Muscle of leg (tissue), 11 donors: ENCODE measurements around the gene COLEC12. TPM values are rescaled to one million over a fixed set of nuclear protein-coding genes. Genes with fewer than 3 reads are reported as not detected.
A peak's percentile ranks its signal among the peaks of the same experiment; 100 is the strongest.

ENCODE experiments used
- DNase-seq: peaks from one replicate; pipeline ENCODE4 v3.0.0; 2013
- H3K27ac ChIP-seq: one replicate; pipeline ENCODE4 v1.5.1; 2013; ENCODE audit warnings: mild to moderate bottlenecking, low read length, control low read depth
- H3K27me3 ChIP-seq: one replicate; pipeline ENCODE4 v1.6.1; 2013; ENCODE audit warnings: low read length; ENCODE audit not compliant: control insufficient read depth, insufficient read depth
- H3K36me3 ChIP-seq: one replicate; pipeline ENCODE4 v1.6.1; 2013; ENCODE audit warnings: low read length; ENCODE audit not compliant: control insufficient read depth, insufficient read depth
- H3K4me1 ChIP-seq: one replicate; pipeline ENCODE4 v1.6.1; 2013; ENCODE audit warnings: low read length; ENCODE audit not compliant: control insufficient read depth, insufficient read depth
- H3K4me3 ChIP-seq: one replicate; pipeline ENCODE4 v1.5.1; 2013; ENCODE audit warnings: low read length, control low read depth
- H3K9me3 ChIP-seq: replicated peaks from 2 replicates; pipeline ENCODE4 v1.6.1; 2013; ENCODE audit warnings: low read depth, low read length; ENCODE audit not compliant: control insufficient read depth
- WGBS: methylation state at CpG from one replicate; pipeline ENCODE4 v1.1.5; 2013; ENCODE audit warnings: missing lambda C conversion rate; ENCODE audit not compliant: insufficient coverage; 5-methylcytosine and 5-hydroxymethylcytosine counted together
- polyA plus RNA-seq, 8 donors: library from polyadenylated mRNA; unstranded; fragments of 120-200 nt; gene quantifications; one replicate each; pipeline versions ENCODE4 v1.2.1 to v1.2.3, GENCODE V29; 2013; ENCODE audit warnings: inconsistent platforms in 1 of 8, low replicate concordance in 1 of 8; ENCODE audit not compliant: insufficient read length in 8 of 8, insufficient read depth in 1 of 8
- total RNA-seq: library from RNA; stranded (reverse); fragments of 120-200 nt; gene quantifications from one replicate; pipeline ENCODE4 v1.2.4, GENCODE V29; 2013

COLEC12 gene
- total and polyA plus RNA-seq, 9 donors = 41.1 to 83.6 (median 59.9) TPM

DNA sequence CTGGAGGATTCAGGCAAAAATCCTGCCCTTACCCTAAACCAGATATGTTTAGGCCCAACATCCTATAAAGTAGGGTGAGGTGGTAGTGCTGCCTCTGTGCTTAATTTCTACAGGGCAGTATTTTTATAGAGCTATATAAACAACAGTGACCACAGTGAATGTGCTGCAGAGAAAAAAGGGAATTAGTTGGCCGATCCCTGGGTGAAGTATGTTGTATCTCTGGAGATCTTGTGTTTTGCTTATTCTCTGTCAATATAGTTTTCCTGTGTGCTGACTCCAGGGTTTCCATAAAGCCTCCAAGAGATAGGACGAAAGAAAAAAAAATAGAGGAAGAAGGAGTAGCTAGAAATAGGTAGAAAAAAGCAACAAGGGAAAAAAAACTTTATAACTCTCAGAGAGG, 143.7 kb downstream of the COLEC12 start:
- Histone ChIP-seq H3K9me3 (no peaks in the 10 kb centered on the region), H3K36me3 (peaks cover 2% of the 10 kb centered on the region), H3K27ac (no peak overlapping the region), H3K4me3 (no peak overlapping the region), H3K27me3 (no peaks in the 10 kb centered on the region), H3K4me1 (peaks cover 13% of the 10 kb centered on the region)
- 71% methylated on average over 1 of the region's 2 CpGs for WGBS
- peak; percentile 76 for DNase-seq

- H3K27me3 ChIP-seq = no peaks in the 10 kb centered on the region
- H3K27ac ChIP-seq = no peak overlapping the region
- H3K4me3 ChIP-seq = no peak overlapping the region
- H3K4me1 ChIP-seq = peaks cover 5% of the 10 kb centered on the region
- DNase-seq = peak; percentile 57
- no peaks in the 10 kb centered on the region for H3K9me3 ChIP-seq
- peaks cover 2% of the 10 kb centered on the region for H3K36me3 ChIP-seq
- 75% methylated on average over 1 of the region's 4 CpGs for WGBS
Measured at GRCh38 chr18:355678-356077, 144.8 kb downstream of the COLEC12 start.

DNA sequence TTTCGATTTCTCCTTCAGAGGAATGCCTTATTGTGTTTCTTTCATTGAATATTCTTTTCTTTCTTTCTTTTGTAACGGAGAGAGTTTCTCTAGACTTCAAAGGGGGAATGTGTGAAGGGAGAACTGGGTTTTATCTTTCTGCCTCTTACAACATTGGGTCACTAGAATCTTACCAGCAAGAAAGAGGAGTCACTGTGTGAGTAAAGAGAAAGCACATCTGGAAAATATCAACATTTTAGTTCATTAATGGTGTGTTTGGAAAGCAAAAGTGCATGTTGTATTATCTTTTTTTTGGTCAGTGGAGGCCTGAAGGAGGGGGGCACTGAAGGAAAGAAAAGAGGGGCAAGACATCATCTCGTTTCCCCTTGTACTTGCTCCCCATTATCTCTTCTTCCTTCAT, 146.0 kb downstream of the COLEC12 start:
- peaks cover 2% of the 10 kb centered on the region for H3K36me3 ChIP-seq
- H3K9me3 ChIP-seq = no peaks in the 10 kb centered on the region
- H3K27ac ChIP-seq = peak overlapping the region; percentile 68
- no peaks in the 10 kb centered on the region for H3K27me3 ChIP-seq
- no CpG with 5 or more reads among the region's 3 CpGs for WGBS
- no peak overlapping the region for H3K4me3 ChIP-seq
- peaks cover 5% of the 10 kb centered on the region for H3K4me1 ChIP-seq
- DNase-seq = peak; percentile 76

DNA sequence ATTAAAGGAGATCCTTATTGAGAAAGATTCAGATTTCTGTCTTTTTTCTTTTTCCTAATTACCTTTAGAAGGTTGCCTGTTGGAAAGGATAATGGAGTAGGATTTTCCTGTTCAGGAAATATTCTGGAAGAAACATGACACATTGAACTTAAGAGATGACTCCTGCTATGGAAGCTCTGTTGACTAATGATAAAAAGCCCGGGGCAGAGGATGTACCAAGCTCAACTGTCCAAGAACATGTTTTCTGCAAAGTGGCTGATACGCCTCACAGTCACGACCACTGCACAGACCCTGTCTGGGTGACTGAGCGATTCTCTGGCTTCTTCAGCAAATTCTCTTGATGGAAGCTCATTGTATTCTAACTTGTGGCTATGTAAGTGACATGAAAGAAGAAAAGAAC, 146.5 kb downstream of the COLEC12 start:
- WGBS = 36% methylated on average over 3 of the region's 4 CpGs
- Histone ChIP-seq H3K9me3 (no peaks in the 10 kb centered on the region), H3K36me3 (peaks cover 2% of the 10 kb centered on the region), H3K4me1 (peaks cover 5% of the 10 kb centered on the region), H3K27ac (peak overlapping the region; percentile 37), H3K4me3 (no peak overlapping the region), H3K27me3 (no peaks in the 10 kb centered on the region)
- DNase-seq = no peak

GRCh38 chr18:352438-352837, 148.1 kb downstream of the COLEC12 start:
- Histone ChIP-seq H3K4me1 (peaks cover 5% of the 10 kb centered on the region), H3K36me3 (peaks cover 2% of the 10 kb centered on the region), H3K27ac (no peak overlapping the region), H3K4me3 (no peak overlapping the region), H3K9me3 (no peaks in the 10 kb centered on the region), H3K27me3 (no peaks in the 10 kb centered on the region)
- no peak for DNase-seq
- no CpG with 5 or more reads among the region's 3 CpGs for WGBS

DNA sequence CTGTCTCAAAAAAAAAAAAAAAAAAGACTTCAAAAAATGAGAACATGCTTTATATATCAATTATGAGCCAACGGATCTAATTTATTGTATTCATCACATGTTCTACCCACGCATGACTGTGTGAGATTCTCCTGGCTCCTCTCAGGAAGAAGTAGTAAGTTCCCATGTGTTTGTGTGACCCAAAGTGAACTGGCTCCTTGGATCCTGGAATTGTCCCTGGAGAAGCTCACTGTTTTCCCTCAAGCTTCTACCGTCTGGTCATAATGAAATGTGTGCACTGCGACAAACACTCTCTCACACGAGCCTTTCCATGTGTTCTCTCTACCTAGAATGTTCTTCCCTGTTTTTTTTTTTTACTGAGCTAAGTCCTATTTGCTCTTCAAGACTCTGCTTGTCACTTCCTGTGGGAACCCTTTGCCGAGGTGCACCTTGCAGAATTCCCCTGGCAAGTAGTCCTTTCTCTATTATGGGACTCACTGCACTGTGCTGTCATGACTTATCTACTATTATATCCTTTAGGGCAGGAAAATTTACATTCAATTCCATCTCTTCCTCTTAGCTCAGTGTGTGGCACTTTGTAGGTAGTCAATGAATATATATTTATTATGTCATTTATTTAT, 149.4 kb downstream of the COLEC12 start:
- no peak overlapping the region for H3K27ac ChIP-seq
- no peak overlapping the region for H3K4me3 ChIP-seq
- H3K36me3 ChIP-seq = peaks cover 11% of the 10 kb centered on the region
- 78% methylated on average over 3 of the region's 6 CpGs for WGBS
- no peak for DNase-seq
- H3K4me1 ChIP-seq = peaks cover 7% of the 10 kb centered on the region
- H3K27me3 ChIP-seq = no peaks in the 10 kb centered on the region
- no peaks in the 10 kb centered on the region for H3K9me3 ChIP-seq

DNA sequence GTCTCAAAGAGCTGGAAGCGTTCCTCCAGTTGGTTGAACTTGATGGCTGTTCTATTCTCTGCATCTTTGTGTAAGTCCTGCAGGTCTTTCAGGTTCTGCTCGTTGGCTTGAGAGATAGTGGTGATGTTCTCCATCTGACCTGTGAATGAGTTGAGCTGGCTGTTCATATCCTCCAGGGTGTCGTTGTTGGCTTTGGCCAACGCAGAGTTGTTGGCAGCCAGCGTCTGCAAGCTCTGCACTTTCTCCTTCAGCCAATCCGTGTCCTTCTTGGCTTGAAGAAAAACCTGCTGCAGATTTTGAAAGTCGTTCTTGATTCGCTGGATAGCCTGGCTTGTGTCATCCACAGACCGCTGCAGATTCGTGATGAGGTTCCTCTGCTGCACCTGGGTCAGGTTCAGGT, 153.9 kb downstream of the COLEC12 start:
- DNase-seq = peak; percentile 87
- WGBS = 36% methylated on average over 7 of the region's 10 CpGs

DNA sequence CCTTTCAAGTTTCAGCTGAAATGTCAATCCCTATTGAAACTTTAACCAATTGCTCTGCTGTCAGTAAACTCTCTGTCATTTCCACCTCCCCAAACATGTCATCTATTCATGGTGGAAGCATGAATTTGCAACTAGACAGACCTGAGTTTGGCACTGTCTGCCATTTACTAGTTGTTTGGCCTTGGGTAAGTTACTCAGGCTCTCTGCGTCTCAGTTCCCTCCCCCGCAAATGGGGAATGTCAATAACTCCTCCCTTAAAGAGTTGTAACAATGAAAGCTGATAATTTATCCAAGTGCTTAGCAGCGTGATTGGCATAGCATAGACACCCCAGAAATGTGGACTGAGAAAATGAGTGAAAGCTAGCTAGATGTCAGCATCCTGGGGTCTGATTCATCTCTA, 159.4 kb downstream of the COLEC12 start:
- no peak overlapping the region for H3K4me3 ChIP-seq
- H3K9me3 ChIP-seq = peaks cover 2% of the 10 kb centered on the region
- no peak overlapping the region for H3K27ac ChIP-seq
- H3K36me3 ChIP-seq = peaks cover 16% of the 10 kb centered on the region
- H3K4me1 ChIP-seq = no peaks in the 10 kb centered on the region
- no peaks in the 10 kb centered on the region for H3K27me3 ChIP-seq
- DNase-seq = no peak
- WGBS = 86% methylated on average over 1 of the region's 3 CpGs

More for the DNA sequence above, 153.9 kb downstream of the COLEC12 start:
- H3K27me3 ChIP-seq = no peaks in the 10 kb centered on the region
- H3K36me3 ChIP-seq = peaks cover 16% of the 10 kb centered on the region
- H3K27ac ChIP-seq = no peak overlapping the region
- no peak overlapping the region for H3K4me3 ChIP-seq
- peaks cover 2% of the 10 kb centered on the region for H3K9me3 ChIP-seq
- peaks cover 2% of the 10 kb centered on the region for H3K4me1 ChIP-seq

GRCh38 chr18:340044-340443, 160.5 kb downstream of the COLEC12 start:
- Histone ChIP-seq H3K36me3 (peaks cover 11% of the 10 kb centered on the region), H3K27me3 (no peaks in the 10 kb centered on the region), H3K27ac (no peak overlapping the region), H3K4me3 (no peak overlapping the region), H3K4me1 (no peaks in the 10 kb centered on the region), H3K9me3 (no peaks in the 10 kb centered on the region)
- WGBS = 69% methylated on average over 7 of the region's 10 CpGs
- no peak for DNase-seq

DNA sequence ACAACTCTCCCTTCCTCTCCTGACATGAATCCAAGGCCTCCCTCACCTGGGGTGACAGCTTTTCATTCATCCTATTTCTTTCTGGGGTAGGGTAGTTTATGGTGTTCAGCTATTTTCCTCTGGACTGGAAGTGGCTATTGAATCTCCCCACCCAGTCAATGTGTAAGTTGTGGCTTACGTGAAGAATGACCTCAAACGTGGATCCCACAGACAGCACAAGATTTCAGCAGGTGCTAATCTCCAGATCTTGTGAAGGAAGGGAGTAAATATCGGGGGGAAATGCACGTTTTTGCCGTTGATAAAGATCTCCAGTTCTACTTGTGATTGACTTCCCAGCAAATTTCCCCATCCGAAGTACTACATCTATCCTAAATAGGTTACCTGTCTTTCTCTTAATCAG, 161.3 kb downstream of the COLEC12 start:
- WGBS = 100% methylated on average over 1 of the region's 6 CpGs

DNA sequence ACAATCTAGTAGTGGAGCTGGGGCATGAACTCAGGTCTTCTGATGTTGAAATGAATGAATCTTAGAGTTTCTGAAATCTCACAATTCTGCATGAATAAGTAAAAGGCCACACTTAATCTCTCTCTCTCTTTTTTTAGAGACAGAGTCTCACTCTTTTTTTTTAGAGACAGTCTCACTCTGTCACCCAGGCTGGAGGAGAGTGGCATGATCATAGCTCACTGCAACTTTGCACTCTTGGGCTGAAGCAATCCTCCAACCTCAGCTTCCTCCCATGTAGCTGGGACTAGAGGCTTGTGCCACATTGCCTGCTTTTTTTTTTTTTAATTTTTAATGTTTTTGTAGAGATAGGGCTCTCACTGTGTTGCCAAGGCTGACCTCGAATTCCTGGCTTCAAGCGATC, 163.8 kb downstream of the COLEC12 start:
- DNase-seq = no peak
- WGBS = no CpG with 5 or more reads among the region's 2 CpGs
- H3K27ac ChIP-seq = no peak overlapping the region
- H3K9me3 ChIP-seq = no peaks in the 10 kb centered on the region
- peaks cover 15% of the 10 kb centered on the region for H3K36me3 ChIP-seq
- H3K27me3 ChIP-seq = no peaks in the 10 kb centered on the region
- H3K4me3 ChIP-seq = no peak overlapping the region
- H3K4me1 ChIP-seq = peaks cover 23% of the 10 kb centered on the region

More for the DNA sequence above, 161.3 kb downstream of the COLEC12 start:
- Histone ChIP-seq H3K4me3 (no peak overlapping the region), H3K4me1 (no peaks in the 10 kb centered on the region), H3K9me3 (no peaks in the 10 kb centered on the region), H3K36me3 (peaks cover 17% of the 10 kb centered on the region), H3K27ac (no peak overlapping the region), H3K27me3 (no peaks in the 10 kb centered on the region)
- DNase-seq = no peak
